Activated naive CD4-positive, alpha-beta T cell (primary cell): ENCODE measurements around the gene COL21A1.

Experiments used
- DNase-seq, 4 experiments: peaks; one replicate each; lab custom pipeline; 2025; lab: John Stamatoyannopoulos, UW

The COL21A1 gene

GRCh38 chr6:56106231-56106630 lies 141.1 kb downstream of the COL21A1 start:
- no peak for DNase-seq

DNA sequence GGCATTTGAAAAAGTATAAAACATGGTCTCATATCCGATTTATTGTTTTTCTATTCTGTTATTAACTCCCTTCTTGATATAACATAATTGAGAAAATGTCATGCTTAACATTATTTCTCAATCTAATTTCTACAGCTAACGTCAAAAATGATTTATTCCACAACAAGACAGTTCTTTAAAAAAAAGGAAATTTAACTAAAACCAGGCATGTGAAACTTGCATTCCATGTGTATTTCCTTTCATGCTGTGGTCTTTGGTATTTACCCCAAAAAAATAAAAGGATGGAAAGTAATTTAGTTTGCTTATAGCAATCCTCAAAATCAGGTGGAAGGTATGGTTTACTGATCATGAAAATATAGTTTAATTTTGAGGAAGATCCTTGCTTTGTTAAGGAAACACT lies 142.8 kb downstream of the COL21A1 start:
- no peak for DNase-seq

- no peak for DNase-seq
Observed at GRCh38 chr6:56102216-56102615, 145.2 kb downstream of the COL21A1 start.

DNA sequence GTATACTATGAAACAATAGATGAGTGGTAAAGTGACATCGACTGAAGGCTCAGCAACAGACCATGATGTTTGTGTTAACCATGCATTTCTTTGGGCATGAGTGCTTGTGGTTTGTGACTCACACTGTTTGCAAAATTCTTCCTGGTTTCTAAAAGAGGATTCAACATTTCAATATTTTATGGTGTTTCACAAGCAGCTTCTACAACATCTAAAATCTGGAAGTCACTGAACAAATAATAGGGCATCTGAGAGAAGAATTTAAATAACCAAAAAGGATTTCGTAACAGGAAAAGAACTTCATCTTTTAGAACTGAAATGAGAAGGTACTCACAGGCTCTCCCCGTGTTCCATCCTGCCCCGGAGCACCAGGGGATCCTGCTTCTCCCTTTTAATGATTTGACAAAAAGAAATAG lies 146.2 kb downstream of the COL21A1 start:
- no peak for DNase-seq

- no peak for DNase-seq
Observed at GRCh38 chr6:56096946-56097621, 150.3 kb downstream of the COL21A1 start.

GRCh38 chr6:56096541-56096940 lies 150.8 kb downstream of the COL21A1 start:
- DNase-seq: no peak

DNA sequence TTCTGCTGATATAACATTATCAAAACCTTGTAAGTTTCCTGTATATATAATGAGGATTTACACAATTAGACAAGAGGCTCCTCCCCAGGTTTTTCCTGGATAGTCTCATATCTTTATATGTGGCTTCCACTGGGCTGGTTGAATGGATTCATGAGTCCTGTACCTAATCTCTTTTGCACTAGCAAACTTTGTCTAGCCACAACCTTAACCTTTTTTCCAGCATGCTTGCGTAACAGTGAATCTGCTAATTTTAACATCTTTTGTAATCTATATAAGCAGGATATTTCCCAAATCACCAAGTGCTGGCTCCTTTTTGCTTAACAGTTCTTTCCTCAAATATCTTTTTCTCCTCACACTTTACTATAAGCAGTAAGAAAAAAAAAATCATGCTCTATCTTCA lies 153.6 kb downstream of the COL21A1 start:
- no peak for DNase-seq

- DNase-seq: no peak
Observed at GRCh38 chr6:56091159-56091869, 156.1 kb downstream of the COL21A1 start.

GRCh38 chr6:56088641-56089040 lies 158.7 kb downstream of the COL21A1 start:
- no peak for DNase-seq

DNA sequence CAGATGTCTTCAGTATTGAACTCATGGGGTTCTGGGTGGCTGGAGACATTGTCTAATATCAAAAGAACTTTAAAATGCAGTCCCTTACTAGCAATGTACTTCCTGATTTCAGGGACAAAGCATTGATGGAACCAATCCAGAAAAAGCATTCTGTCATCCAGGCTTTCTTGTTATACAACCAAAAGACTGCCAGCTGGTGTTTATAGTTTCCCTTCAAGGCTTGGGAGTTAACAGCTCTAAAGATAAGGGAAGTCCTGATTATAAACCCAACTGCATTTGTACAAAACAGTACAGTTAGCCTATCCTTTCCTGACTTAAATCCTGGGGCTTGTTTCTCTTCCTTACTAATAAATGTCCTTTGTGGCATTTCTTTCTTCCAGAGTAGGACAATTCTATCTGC lies 160.0 kb downstream of the COL21A1 start:
- DNase-seq: no peak

DNA sequence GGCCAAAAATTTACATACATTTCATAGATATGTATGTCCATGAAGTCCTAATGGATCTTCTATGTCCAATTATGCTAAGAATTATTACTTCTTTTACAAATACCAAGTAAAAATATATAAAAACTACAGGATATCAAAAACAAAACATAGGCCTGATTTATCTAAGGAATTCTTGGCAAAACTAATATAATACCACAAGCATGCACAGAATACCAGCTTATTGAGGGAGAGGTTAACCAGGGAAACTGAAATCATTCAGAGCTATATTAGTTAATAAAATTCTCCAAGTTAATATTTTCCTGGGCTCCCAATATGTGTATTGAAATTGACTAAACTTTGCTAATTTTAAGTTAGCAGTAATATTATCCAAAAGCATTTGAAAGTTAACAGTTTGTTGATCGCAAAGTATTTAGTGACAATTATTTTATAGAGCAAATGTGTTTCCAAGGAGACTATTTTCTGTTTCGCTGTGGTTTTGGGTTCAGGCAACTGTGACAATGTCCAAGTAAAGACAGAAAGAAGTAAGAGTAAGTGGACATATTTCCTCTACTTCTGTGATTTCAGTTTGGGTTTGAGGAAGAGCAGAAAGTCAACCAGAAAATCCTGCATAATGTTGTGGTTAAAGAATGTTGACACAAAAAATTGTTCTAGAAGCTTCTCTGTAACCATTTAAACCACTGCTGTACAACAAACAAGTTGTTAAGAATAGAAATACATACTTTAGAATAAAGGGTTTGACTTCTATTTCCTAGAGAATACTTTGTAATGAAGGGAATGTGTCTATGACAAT lies 167.4 kb downstream of the COL21A1 start:
- no peak for DNase-seq

GRCh38 chr6:56076033-56076432 lies 171.3 kb downstream of the COL21A1 start:
- DNase-seq: no peak

- DNase-seq: no peak
Observed at GRCh38 chr6:56073761-56074160, 173.6 kb downstream of the COL21A1 start.

GRCh38 chr6:56073315-56073714 lies 174.1 kb downstream of the COL21A1 start:
- DNase-seq: no peak

DNA sequence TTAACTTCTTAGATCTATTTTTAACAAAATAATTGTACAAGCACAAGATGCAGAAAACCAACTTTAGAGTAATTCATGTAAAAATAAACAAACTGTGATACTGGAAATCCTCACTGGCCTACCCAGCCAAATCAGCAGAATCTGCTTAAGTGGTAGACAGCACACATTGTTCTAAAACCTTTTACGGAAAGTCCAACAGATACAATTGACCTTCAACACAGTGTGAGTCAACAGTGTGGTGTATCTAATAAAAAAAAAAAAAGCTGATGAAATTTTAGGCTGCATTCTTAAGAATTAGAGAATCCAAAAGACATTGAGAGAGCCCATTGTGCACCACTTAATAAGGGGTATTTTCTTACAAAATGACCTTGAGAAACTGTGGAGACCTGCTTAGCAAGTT lies 174.5 kb downstream of the COL21A1 start:
- no peak for DNase-seq

DNA sequence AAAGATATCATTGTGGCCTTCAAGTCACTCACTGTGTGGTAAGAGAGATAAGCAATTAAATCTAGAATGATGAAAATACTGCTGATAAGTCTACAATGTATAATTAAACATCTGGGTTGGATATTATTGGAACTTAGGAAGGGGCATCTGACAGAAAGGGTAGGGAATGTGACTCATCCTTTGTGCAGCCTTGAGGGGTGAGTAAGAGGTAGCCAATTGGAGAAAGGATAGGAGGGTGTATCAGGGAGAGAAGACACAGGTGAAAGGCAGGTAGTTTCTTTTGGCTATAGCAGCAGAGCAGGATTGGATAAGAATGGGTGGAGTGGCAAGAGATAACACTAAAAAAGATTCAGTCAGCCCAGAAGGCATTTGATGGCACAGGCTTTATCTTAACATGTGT lies 182.0 kb downstream of the COL21A1 start:
- no peak for DNase-seq

DNA sequence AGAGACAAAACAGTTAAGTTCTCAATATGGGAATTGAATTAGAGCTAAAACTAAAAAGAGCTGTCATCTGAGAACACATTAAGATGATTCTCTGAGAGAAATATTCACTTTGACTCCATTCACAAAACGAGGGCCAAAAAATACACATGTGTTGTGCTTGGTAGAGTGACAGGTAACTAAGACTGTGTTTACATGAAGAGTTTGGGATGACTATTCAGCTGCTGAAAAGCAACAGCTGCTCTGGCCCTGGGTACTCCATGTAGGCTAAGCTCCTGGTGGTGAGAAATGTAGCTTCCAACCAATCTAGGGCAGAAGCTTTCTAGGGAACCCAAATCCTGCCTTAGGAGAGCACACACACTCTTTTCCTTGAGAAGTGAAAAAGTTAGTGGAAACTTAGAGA lies 184.5 kb downstream of the COL21A1 start:
- no peak for DNase-seq

- DNase-seq: no peak
Observed at GRCh38 chr6:56058636-56059035, 188.7 kb downstream of the COL21A1 start.

DNA sequence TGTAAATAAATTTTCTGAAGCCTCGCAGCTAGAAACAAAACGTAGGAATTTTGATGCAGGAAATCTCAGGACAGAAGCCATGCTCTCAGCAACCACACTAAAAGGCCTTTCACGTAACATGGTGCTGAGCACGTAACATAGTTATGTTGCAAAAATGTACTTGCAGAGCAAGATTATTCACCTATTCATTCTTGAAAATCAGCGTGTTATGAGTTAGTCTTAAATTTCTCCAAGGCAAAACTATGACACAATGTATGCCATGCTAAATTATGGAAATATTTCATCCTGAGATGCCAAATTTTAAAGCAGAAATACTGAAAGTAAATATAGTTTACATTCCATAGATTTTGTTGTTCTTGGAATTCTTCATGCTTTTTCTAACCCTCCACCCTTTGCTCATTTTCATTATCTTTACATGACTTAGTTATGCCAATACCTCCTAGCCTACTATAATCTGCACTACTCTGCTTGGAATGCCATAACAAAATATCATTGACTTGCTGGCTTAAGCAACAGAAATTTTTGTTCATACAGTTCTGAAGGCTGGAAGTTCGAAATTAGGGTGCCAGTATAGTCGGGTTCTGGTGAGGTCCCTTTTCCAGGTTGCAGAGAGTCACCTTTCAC lies 192.2 kb downstream of the COL21A1 start:
- DNase-seq: no peak

DNA sequence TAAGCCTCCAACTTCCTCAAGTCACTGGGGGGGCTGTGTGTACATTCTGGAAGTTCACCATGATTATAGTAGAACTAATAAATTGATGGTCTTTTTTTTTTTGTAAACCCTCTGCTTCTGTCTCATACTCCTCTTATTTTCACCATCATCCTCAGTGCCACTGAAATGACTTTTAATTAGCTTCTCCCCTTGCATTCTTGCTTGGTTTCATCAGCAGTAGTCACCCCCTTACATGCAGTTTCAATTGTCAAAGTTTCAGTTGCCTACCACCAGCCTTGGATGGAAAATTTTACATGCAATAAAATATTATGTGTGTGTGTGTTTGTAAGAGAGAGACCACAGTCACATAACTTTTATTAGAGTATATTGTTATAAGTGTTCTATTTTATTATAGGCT lies 196.2 kb downstream of the COL21A1 start:
- no peak for DNase-seq

GRCh38 chr6:56050530-56051201 lies 196.7 kb downstream of the COL21A1 start:
- DNase-seq: no peak

DNA sequence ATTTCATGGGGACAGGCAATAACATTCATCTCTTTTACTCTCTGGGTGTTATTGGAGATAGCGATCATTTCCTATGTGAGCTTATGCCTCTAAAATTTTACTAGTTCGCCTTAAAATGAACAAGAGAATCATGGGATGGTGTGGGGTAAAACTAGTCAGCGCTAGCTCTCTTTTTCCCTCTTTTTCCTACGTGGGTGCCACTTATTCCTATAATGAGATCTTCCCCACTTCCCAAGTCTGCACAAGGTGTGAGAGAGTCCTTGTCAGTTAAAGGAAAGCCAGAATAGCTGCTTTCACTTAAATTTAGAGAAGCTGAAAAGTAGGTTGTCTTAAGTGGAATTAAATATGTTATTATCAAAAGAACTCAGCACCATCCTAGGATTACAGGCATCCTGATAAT lies 198.8 kb downstream of the COL21A1 start:
- no peak for DNase-seq
